ENCODE measurements around the gene GNRHR. TPM values are rescaled to one million over a fixed set of nuclear protein-coding genes. Genes with fewer than 3 reads are reported as not detected.
A peak's percentile ranks its signal among the peaks of the same experiment; 100 is the strongest.

The GNRHR gene
- total RNA-seq, 1 donor: under 0.01 TPM

DNA sequence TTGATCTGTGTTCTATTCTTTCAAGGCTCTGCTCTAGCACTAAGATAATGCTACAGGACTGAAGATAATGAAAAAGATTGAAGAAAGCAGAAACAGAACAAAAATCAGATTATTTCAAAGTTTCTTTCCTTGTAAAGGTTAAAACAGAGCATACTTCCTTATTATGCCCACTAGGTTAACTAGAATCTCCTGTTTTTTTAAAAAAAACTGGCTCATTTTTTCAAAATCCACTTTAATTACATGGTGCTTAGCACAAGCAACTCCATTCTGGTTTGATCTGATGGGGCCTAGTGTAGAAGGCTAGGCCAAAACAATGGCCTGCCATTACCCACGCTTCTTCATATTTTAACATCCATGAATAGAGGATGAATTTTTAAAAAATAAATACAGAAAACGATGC lies 52.0 kb downstream of the GNRHR start:
- DNase-seq (ENCODE audit: low read depth): no peak
- no peak overlapping the region for H3K4me3 ChIP-seq (ENCODE audit: low read depth, low read length)
- TF ChIP-seq, protein P1, sequence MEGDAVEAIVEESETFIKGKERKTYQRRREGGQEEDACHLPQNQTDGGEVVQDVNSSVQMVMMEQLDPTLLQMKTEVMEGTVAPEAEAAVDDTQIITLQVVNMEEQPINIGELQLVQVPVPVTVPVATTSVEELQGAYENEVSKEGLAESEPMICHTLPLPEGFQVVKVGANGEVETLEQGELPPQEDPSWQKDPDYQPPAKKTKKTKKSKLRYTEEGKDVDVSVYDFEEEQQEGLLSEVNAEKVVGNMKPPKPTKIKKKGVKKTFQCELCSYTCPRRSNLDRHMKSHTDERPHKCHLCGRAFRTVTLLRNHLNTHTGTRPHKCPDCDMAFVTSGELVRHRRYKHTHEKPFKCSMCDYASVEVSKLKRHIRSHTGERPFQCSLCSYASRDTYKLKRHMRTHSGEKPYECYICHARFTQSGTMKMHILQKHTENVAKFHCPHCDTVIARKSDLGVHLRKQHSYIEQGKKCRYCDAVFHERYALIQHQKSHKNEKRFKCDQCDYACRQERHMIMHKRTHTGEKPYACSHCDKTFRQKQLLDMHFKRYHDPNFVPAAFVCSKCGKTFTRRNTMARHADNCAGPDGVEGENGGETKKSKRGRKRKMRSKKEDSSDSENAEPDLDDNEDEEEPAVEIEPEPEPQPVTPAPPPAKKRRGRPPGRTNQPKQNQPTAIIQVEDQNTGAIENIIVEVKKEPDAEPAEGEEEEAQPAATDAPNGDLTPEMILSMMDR (IDR thresholded peaks at IDR 0.05; ENCODE audit: insufficient read depth, low read depth, low read length): no peak

DNA sequence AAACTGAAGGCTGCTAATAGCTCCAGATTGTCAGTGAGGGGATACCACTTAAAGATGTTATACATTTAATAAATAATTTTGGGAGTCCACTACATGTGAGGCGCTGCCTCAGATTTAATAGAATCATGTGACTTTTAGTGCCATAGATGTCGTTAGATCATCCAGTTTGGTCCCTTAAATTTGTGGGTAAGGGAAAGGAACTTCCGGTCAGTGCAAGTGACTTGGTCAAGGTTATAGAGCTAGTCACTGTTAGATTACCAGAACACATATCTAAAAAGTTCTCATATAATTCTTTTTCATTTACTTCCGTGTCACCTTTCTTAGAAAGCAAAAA lies 52.7 kb downstream of the GNRHR start:
- no peak for DNase-seq (ENCODE audit: low read depth)
- H3K4me3 ChIP-seq (ENCODE audit: low read depth, low read length): peak overlapping the region; percentile 84
- TF ChIP-seq, protein P1 (IDR thresholded peaks at IDR 0.05; ENCODE audit: insufficient read depth, low read depth, low read length): no peak

DNA sequence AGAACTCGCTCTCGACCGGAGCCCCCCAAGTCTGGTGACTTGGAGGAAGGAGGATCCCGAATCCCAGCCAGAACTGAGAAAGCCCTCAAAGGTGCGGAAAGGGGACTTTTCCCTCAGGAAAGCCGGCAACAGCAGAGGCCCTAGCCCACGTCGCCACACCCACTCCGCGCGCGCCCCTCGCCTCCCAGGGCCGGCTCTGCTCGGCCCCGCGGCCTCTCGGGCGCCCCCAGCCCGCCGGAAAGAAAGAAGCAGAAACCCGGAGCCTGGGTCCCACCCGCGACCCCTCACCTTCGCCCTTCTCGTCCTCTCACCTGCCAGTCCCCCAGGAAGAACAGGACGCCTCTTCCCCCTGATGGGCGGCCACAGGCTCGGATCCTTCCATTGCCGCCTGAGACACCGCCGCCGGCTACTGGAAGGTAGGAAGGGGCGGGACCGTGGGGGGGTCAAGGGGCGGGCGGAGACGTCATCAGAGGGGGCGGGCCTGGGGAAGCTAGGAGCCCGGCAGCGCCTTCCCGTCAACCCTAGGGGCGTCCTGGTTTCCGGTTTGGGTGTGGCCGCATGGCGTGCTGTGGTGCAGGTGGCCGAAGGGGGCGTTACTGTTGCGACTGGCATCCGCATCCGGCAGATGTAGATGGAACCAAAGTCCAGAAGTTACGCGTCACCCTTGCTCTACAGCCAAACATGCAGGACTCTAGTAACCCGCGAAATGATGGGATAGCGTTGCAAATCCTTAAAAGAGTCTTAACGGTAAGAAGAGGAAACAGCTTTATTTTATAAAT lies 53.3 kb downstream of the GNRHR start, which contains the start of gene UBA6:
Gene UBA6 (minus strand): TSS at position 418 of the 779 bp plus-strand sequence. CDS start 36 bp downstream, at position 382.
- DNase-seq (ENCODE audit: low read depth): peak; percentile 96
- TF ChIP-seq, protein P1 (IDR thresholded peaks at IDR 0.05; ENCODE audit: insufficient read depth, low read depth, low read length): peak; percentile 40
- peak within 1 kb of the TSS; percentile 84 for H3K4me3 ChIP-seq (ENCODE audit: low read depth, low read length)

DNA sequence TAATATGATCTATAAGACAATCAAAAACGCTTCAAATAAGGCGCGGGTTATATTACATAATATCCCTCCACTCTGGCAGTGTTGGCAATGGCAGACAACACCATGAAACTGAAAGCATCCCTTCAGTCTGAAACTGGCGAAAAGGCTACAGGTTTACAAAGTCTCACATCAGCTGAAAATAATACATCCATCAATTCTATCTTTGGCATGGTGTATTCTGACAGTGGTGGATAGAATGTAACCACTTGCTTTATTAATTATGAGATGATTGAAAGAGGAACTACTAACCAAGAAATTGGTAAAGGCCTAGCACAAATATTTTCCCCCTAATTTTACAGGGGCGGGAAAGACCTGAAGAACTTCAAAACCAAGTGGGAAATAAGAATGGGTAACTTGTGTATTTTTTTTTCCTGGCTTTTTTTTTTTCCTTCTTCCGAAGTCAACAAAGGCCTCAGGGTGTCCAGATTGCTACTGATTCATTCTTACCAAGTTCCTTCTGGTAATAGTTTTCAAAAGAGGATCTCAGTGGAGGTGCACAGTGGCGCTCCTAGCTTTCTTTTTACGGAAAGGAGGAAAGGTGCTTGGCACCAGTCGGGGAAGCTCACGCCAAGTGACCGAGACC lies 54.0 kb downstream of the GNRHR start:
- TF ChIP-seq, protein P1 (IDR thresholded peaks at IDR 0.05; ENCODE audit: insufficient read depth, low read depth, low read length): no peak
- peak; percentile 51 for DNase-seq (ENCODE audit: low read depth)
- H3K4me3 ChIP-seq (ENCODE audit: low read depth, low read length): peak overlapping the region; percentile 84

DNA sequence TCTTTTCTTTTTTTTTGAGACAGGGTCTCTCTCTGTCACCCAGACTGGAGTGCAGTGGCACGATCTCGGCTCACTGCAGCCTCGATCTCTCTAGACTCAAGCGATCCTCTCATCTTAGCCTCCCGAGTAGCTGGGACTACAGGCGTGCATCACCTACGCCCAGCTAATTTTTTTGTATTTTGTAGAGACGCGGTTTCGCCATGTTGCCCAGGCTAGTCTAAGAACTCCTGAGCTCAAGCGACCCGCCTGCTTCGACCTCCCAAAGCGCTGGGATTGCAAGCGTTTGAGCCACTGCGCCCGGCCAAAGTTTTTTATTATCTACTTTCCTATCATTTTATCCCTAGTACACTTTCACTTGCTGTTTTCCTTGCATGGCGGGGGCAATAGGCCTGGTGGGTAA lies 54.6 kb downstream of the GNRHR start:
- H3K4me3 ChIP-seq (ENCODE audit: low read depth, low read length): peak overlapping the region; percentile 84
- TF ChIP-seq, protein P1 (IDR thresholded peaks at IDR 0.05; ENCODE audit: insufficient read depth, low read depth, low read length): no peak
- peak; percentile 31 for DNase-seq (ENCODE audit: low read depth)

DNA sequence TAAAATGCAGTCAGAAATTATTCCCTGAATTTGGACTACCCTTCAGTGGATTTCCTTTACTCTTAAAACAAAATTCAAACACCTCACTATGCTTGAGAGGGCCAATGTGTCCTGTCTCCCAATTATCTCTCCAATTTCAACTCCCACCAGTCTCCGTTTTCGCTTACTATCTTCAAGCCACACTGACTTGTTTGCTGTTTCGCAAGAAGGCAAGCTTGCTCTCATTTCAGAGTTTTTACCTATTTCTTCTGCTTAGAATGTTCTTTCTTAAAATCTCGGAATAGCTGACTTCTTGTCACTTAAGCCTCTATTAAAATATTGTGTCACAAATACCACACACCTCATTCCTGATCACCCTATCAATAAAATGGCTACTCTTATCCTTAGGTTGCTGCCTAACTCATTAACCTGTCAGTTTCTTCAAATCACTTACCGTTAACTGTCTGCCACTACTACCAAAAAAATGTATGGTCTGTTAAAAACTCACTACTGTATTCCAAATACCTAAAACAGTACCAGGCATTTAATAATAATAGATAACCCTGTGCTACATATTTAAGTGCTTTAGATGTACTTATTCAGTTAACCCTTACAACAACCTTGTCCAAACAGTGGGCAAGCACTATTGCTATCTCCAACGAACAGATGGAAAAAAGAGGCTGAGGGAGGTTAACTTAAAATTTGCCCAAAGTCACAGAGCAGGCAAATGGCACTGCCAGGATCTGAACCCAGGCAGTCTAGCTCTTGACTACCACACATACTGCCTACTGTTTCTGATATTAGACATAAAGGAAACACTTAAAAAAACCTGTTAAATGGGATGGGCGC lies 56.1 kb downstream of the GNRHR start:
- TF ChIP-seq, protein P1 (IDR thresholded peaks at IDR 0.05; ENCODE audit: insufficient read depth, low read depth, low read length): no peak
- no peak for DNase-seq (ENCODE audit: low read depth)
- no peak overlapping the region for H3K4me3 ChIP-seq (ENCODE audit: low read depth, low read length)
